GM10847 (cell line): ENCODE measurements around the gene GFRA3.
A peak's percentile ranks its signal among the peaks of the same experiment; 100 is the strongest.

Source experiments
- POLR2A ChIP-seq: IDR thresholded peaks from 2 replicates; pipeline ENCODE4 v1.6.1; 2011; ENCODE audit not compliant: insufficient read length; ENCODE audit errors: extremely low read depth

Gene GFRA3

GRCh38 chr5:138226910-138227309, 47.5 kb downstream of the GFRA3 start:
- no peak for TF ChIP-seq POLR2A

DNA sequence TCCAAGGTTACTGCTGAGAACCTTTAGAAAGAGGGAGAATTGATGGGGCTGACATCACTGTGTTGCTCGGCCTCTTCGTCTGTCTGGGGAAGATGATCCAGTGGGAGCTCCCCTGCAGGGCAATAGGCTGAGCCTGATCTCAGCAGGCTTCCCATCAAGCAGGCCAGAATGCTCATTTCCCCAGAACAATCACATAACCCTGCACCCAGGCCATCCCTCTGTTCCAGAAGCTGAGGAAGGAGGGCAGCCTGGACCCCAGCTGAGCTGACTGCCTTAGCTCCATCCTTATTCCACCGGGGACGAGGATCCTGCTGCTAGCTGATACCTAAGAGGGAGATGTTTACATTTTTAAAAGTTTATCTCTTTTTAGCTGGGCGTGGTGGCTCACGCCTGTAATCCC, 49.7 kb downstream of the GFRA3 start:
- no peak for TF ChIP-seq POLR2A

DNA sequence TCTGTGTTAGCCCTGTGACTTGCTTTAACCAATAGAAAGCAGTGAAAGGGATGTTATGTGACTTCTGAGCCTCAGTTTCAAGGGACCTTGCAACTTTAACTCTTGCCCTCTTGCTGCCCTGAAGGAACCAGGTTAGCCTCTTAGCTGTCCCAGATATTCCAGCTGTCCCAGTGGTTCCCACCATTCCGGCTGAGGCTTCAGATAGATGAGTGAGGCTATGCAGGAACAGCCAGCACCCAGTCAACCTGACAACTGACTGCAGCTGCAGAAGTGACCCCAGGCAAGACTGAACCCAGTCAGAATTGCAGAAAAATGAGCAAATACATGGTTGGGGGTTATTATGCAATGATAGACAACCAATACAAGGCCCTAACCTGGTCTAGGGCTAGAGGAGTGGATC, 50.9 kb downstream of the GFRA3 start:
- TF ChIP-seq POLR2A, result no peak

DNA sequence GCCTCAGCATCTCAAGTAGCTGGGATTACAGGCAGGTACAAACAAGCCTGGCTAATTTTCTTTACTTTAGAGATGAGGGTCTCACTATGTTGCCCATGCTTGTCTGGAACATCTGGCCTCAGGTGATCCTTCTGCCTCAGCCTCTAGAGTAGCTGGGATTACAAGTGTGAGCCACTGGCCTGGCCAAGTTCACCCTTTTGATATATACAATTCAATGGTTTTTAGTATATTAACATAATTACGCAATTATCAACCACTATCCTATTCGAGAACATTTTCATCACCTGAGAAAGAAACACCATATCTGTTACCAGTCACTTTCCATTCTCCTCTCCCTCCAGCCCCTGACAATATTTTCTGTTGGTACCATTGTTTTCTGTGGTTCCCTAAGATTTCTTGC, 57.6 kb downstream of the GFRA3 start:
- no peak for TF ChIP-seq POLR2A

GRCh38 chr5:138213161-138214029, 61.0 kb downstream of the GFRA3 start, which contains the start of gene CDC23:
TSS of gene CDC23 (minus strand) at chr5:138213323. CDS start at chr5:138213312, 11 bp downstream.
- peak; percentile 71 for TF ChIP-seq POLR2A

DNA sequence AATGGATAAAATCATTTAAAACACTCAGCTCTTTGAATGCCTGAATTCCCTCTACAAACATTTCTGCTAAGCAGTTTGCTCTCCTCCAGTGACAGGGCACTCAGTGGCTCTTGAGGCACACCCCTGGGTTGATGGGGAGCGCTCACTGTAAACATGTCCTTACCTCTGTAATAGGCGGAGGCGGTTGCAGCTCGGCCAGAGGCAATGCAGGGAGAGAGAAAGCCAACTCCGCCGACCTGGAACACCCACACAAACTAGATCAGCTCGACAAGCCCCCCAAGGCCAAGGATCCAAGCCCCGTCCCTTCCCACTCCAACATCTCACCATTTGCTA, 61.6 kb downstream of the GFRA3 start:
- no peak for TF ChIP-seq POLR2A

GRCh38 chr5:138210985-138211384, 63.4 kb downstream of the GFRA3 start:
- no peak for TF ChIP-seq POLR2A
